GM21423 (cell line): ENCODE data around the gene PCDHA5.
"Not testable (repeated sequence)": the region's sequence is repeated elsewhere in the genome, so short reads cannot be mapped to it uniquely, and the experiment has no call there.

ENCODE experiments used
- ATAC-seq: cut with Tn5 transposase; IDR thresholded peaks from one replicate; pipeline ENCODE4 v1.9.1; 2021; ENCODE audit warnings: mild to moderate bottlenecking, moderate library complexity; ENCODE audit not compliant: unreplicated experiment

Gene PCDHA5

DNA sequence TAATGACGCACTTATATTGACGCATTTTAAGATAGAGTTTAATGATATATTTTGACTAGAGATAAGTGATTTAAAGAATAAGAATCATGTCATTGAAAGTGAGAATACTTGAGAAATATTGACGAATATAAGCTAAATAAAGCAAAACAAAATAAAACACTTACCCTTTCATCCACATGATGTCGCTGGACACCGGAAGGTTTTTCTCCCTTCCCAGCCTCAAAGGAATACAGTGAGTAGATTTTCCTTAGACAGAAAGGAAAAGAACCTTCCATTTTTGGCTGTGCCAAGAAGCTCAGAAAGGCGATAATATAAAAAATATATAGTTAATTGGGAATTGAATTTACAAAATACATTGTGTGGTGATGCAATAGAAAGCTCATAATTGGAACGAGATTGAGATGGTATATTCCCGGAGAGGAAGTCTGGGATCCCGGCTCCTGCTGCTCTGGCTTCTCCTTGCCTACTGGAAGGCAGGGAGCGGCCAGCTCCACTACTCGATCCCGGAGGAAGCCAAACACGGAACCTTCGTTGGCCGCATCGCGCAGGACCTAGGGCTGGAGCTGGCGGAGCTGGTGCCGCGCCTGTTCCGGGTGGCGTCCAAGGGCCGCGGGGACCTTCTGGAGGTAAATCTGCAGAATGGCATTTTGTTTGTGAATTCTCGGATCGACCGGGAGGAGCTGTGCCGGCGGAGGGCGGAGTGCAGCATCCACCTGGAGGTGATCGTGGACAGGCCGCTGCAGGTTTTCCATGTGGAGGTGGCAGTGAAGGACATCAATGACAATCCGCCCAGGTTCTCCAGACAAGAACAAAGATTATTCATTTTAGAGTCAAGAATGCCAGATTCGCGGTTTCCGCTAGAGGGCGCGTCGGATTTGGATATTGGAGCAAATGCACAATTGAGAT is at the start of gene PCDHA5:
TSS of gene PCDHA5 (plus strand) at position 239 of the 906 bp plus-strand sequence.
- no peak for ATAC-seq

DNA sequence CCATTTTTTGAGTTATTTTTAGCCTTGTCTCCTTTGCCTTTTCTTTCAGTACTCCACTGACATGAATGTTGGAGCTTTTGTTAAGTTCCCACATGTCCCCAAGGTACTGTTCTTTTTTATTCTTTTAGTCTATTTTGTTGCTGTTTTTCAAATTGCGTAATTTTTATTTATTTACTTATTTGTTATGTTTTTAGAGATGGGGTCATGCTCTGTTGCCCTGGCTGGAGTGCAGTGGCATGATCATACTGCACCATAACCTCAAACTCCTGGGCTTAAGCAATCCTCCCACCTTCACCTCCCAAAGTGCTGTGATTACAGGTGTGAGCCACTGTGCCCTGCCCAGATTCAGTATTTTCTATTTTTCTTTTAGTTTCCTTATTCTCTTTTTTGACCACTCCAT is 40.9 kb upstream of the PCDHA5 start:
- no peak for ATAC-seq

DNA sequence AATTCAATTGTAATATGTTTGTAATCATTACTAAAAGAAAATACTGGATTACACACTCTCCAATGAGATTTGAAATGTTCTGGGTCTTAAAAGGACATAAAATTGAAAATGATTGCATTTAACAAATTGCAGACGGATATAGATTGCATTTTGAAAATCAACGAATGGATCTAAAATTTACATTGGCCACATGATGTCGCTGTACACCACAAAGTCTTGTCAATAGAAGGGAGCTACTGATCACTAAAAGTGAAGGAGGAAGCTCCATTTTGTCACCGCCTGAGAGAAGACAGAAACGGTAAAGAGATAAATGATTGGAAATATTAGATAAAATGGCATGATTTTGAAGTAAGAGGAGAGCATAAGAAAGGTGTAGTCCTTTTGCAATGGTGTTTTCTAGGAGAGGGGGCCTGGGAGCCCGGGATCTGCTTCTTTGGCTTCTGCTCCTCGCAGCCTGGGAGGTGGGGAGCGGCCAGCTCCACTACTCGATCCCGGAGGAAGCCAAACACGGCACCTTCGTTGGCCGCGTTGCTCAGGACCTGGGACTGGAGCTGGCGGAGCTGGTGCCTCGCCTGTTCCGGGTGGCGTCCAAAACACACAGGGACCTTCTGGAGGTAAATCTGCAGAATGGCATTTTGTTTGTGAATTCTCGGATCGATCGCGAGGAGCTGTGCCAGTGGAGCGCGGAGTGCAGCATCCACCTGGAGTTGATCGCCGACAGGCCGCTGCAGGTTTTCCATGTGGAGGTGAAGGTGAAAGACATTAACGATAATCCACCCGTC is 35.3 kb upstream of the PCDHA5 start, which contains the start of gene PCDHA1:
TSS of gene PCDHA1 (plus strand) at position 236 of the 782 bp plus-strand sequence.
- ATAC-seq = no peak

GRCh38 chr5:140787422-140787821 is 34.0 kb upstream of the PCDHA5 start:
- ATAC-seq = not testable (repeated sequence)

DNA sequence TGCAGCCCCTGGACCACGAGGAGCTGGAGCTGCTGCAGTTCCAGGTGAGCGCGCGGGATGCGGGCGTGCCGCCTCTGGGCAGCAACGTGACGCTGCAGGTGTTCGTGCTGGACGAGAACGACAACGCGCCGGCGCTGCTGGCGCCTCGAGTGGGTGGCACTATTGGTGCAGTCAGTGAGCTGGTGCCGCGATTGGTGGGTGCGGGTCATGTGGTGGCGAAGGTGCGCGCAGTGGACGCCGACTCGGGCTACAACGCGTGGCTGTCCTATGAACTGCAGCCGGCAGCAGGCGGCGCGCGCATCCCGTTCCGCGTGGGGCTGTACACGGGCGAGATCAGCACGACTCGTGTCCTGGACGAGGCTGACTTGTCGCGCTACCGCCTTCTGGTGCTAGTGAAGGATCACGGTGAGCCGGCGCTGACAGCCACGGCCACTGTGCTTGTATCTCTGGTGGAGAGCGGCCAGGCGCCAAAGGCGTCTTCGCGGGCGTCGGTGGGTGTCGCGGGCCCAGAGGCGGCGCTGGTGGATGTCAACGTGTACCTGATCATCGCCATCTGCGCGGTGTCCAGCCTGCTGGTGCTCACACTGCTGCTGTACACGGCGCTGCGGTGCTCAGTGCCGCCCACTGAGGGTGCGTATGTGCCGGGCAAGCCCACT is 33.4 kb upstream of the PCDHA5 start:
- not testable (repeated sequence) for ATAC-seq

GRCh38 chr5:140791089-140791488 is 30.3 kb upstream of the PCDHA5 start:
- no peak for ATAC-seq

GRCh38 chr5:140794595-140795258 is 26.7 kb upstream of the PCDHA5 start, which contains the start of gene PCDHA2:
PCDHA2 (plus strand) TSS chr5:140794852.
- no peak for ATAC-seq

- ATAC-seq = no peak
Measured at GRCh38 chr5:140795259-140795641, 26.2 kb upstream of the PCDHA5 start.

DNA sequence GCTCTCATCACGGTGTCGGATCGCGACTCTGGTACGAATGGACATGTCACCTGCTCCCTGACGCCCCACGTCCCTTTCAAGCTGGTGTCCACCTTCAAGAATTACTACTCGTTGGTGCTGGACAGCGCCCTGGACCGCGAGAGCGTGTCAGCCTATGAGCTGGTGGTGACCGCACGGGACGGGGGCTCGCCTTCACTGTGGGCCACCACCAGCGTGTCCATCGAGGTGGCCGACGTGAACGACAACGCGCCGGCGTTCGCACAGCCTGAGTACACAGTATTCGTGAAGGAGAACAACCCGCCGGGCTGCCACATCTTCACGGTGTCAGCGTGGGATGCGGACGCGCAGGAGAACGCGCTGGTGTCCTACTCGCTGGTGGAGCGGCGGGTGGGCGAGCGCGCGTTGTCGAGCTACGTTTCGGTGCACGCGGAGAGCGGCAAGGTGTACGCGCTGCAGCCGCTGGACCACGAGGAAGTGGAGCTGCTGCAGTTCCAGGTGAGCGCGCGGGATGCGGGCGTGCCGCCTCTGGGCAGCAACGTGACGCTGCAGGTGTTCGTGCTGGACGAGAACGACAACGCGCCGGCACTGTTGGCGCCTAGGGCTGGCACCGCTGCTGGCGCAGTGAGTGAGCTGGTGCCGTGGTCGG is 25.2 kb upstream of the PCDHA5 start:
- ATAC-seq = not testable (repeated sequence)

- no peak for ATAC-seq
Measured at GRCh38 chr5:140796718-140797095, 24.7 kb upstream of the PCDHA5 start.

- no peak for ATAC-seq
Measured at GRCh38 chr5:140800816-140801493, 20.5 kb upstream of the PCDHA5 start, which contains the start of gene PCDHA3. PCDHA3 (plus strand) TSS chr5:140801057.

- no peak for ATAC-seq
Measured at GRCh38 chr5:140801494-140801841, 19.9 kb upstream of the PCDHA5 start.

DNA sequence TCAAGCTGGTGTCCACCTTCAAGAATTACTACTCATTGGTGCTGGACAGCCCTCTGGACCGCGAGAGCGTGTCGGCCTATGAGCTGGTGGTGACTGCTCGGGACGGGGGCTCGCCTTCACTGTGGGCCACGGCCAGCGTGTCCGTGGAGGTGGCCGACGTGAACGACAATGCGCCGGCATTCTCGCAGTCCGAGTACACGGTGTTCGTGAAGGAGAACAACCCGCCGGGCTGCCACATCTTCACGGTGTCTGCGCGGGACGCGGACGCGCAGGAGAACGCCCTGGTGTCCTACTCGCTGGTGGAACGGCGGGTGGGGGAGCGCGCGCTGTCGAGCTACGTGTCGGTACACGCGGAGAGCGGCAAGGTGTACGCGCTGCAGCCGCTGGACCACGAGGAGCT is 19.0 kb upstream of the PCDHA5 start:
- ATAC-seq = not testable (repeated sequence)

GRCh38 chr5:140802781-140803271 is 18.6 kb upstream of the PCDHA5 start:
- no peak for ATAC-seq

GRCh38 chr5:140806834-140807775 is 14.3 kb upstream of the PCDHA5 start, which contains the start of gene PCDHA4:
PCDHA4 (plus strand) TSS chr5:140807068.
- no peak for ATAC-seq

DNA sequence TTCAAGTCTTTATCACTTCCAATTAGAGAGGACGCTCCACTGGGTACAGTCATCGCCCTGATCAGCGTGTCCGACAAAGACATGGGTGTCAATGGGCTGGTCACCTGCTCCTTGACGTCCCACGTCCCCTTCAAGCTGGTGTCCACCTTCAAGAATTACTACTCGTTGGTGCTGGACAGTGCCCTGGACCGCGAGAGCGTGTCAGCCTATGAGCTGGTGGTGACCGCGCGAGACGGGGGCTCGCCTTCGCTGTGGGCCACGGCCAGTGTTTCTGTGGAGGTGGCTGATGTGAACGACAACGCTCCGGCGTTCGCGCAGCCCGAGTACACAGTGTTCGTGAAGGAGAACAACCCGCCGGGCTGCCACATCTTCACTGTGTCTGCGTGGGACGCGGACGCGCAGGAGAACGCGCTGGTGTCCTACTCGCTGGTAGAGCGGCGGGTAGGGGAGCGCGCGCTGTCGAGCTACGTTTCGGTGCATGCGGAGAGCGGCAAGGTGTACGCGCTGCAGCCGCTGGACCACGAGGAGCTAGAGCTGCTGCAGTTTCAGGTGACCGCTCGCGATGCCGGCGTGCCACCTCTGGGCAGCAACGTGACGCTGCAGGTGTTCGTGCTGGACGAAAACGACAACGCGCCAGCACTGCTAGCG is 13.0 kb upstream of the PCDHA5 start:
- ATAC-seq = not testable (repeated sequence)

DNA sequence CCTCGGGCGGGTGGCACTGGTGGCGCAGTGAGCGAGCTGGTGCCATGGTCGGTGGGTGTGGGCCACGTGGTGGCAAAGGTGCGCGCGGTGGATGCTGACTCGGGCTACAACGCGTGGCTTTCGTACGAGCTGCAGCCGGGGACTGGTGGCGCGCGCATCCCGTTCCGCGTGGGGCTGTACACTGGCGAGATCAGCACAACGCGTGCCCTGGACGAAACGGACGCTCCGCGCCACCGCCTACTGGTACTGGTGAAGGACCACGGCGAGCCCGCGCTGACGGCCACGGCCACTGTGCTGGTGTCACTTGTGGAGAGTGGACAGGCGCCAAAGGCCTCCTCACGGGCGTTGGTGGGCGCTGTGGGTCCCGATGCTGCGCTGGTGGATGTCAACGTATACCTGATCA is 12.5 kb upstream of the PCDHA5 start:
- no peak for ATAC-seq

- ATAC-seq = no peak
Measured at GRCh38 chr5:140822281-140822629, 842 bp downstream of the PCDHA5 start.
